ENCODE results near the gene CDC16. TPM values are rescaled to one million over a fixed set of nuclear protein-coding genes. Genes with fewer than 3 reads are reported as not detected.

Gene CDC16
- total and polyA plus RNA-seq, 8 donors = 59.8 to 161 (median 121) TPM

GRCh38 chr13:114286808-114287207 is 52.1 kb downstream of the CDC16 start:
- Histone ChIP-seq H3K9me3 (no peaks in the 10 kb centered on the region), H3K36me3 (peaks cover 0 to 65% of the 10 kb centered on the region in 2 donors), H3K4me1 (peaks cover 6 to 22% of the 10 kb centered on the region in 2 donors), H3K4me3 (no peak overlapping the region), H3K27ac (no peak overlapping the region), H3K27me3 (no peaks in the 10 kb centered on the region)
- DNase-seq (no peak), ATAC-seq (no peak)
- no peak for TF ChIP-seq CTCF (IDR thresholded peaks at IDR 0.05)
- intact Hi-C loops (cut with DNase I) = no loop called here

- no peak overlapping the region for H3K27ac ChIP-seq
- no peak for TF ChIP-seq CTCF (IDR thresholded peaks at IDR 0.05)
- H3K4me3 ChIP-seq = no peak overlapping the region
- H3K4me1 ChIP-seq = peaks cover under 1 to 14% of the 10 kb centered on the region in 2 donors
- no peaks in the 10 kb centered on the region for H3K9me3 ChIP-seq
- H3K27me3 ChIP-seq = no peaks in the 10 kb centered on the region
- intact Hi-C loops (cut with DNase I) = no loop called here
- DNase-seq = no peak
- no peak for ATAC-seq
- H3K36me3 ChIP-seq = peaks cover 0 to 79% of the 10 kb centered on the region in 2 donors
These were observed 53.5 kb downstream of the CDC16 start for GRCh38 chr13:114288157-114288591.

- intact Hi-C loops (cut with DNase I) = no loop called here
- ATAC-seq = no peak
- H3K4me1 ChIP-seq = no peaks in the 10 kb centered on the region
- no peaks in the 10 kb centered on the region for H3K9me3 ChIP-seq
- no peak for TF ChIP-seq CTCF (IDR thresholded peaks at IDR 0.05)
- no peak for DNase-seq
- H3K36me3 ChIP-seq = peaks cover 0 to 89% of the 10 kb centered on the region in 2 donors
- H3K27me3 ChIP-seq = no peaks in the 10 kb centered on the region
- H3K27ac ChIP-seq = no peak overlapping the region
- no peak overlapping the region for H3K4me3 ChIP-seq
These were observed 61.8 kb downstream of the CDC16 start for GRCh38 chr13:114296448-114296847.

- Histone ChIP-seq H3K36me3 (peaks cover 0 to 89% of the 10 kb centered on the region in 2 donors), H3K4me1 (no peaks in the 10 kb centered on the region), H3K9me3 (no peaks in the 10 kb centered on the region), H3K27ac (no peak overlapping the region), H3K4me3 (no peak overlapping the region), H3K27me3 (no peaks in the 10 kb centered on the region)
- intact Hi-C loops (cut with DNase I) = no loop called here
- no peak for TF ChIP-seq CTCF (IDR thresholded peaks at IDR 0.05)
- ATAC-seq (no peak), DNase-seq (no peak)
These were observed 62.2 kb downstream of the CDC16 start for GRCh38 chr13:114296902-114297301.

GRCh38 chr13:114298866-114299265 is 64.2 kb downstream of the CDC16 start:
- no peak overlapping the region for H3K27ac ChIP-seq
- peaks cover 0 to 89% of the 10 kb centered on the region in 2 donors for H3K36me3 ChIP-seq
- intact Hi-C loops (cut with DNase I) = no loop called here
- H3K4me3 ChIP-seq = no peak overlapping the region
- no peaks in the 10 kb centered on the region for H3K4me1 ChIP-seq
- no peak for ATAC-seq
- no peak for DNase-seq
- H3K9me3 ChIP-seq = no peaks in the 10 kb centered on the region
- no peaks in the 10 kb centered on the region for H3K27me3 ChIP-seq
- TF ChIP-seq CTCF (IDR thresholded peaks at IDR 0.05) = no peak
